ENCODE results near the gene CXCL11.

DNA sequence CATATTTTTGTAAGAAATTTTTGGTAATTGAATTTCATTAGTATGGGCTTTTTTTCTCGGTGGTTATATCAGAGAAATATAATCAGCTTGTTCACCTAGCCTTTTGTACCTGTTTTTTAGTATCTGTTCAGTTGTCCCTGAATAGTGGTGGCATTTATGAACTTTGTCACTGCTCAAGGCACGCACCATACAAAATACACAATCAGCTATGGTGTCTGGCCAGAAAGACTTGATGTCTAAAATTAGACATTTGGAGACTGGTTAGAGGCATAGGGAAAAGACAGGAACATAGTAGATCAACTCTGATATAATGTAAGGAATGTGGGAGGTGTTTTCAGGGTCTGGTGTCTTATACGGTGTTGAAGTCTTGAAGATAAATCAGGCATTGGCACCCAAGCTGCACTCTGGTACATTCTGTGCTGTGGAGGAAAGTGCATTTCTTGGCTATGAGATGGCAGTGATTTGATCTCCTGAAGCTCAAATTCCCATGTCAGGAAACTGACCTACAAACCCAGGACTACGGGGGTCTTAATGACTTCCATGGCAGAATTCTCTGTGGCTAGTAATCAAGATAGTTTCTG, 42.3 kb upstream of the CXCL11 start:
- TF ChIP-seq, protein P1, sequence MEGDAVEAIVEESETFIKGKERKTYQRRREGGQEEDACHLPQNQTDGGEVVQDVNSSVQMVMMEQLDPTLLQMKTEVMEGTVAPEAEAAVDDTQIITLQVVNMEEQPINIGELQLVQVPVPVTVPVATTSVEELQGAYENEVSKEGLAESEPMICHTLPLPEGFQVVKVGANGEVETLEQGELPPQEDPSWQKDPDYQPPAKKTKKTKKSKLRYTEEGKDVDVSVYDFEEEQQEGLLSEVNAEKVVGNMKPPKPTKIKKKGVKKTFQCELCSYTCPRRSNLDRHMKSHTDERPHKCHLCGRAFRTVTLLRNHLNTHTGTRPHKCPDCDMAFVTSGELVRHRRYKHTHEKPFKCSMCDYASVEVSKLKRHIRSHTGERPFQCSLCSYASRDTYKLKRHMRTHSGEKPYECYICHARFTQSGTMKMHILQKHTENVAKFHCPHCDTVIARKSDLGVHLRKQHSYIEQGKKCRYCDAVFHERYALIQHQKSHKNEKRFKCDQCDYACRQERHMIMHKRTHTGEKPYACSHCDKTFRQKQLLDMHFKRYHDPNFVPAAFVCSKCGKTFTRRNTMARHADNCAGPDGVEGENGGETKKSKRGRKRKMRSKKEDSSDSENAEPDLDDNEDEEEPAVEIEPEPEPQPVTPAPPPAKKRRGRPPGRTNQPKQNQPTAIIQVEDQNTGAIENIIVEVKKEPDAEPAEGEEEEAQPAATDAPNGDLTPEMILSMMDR (IDR thresholded peaks at IDR 0.05 in 8 of 11, conservative IDR thresholded peaks at IDR 0.05 in 3 of 11) = no peak
- no peak for TF ChIP-seq POLR2A (IDR thresholded peaks at IDR 0.05)

All from spleen (tissue), 7 donors.